IPS DF 6.9 (cell line): Measurements from ENCODE around the gene KREMEN1.

ENCODE experiments used
- DNase-seq: peaks from one replicate; pipeline ENCODE4 v3.0.0-alpha.2; 2013; ENCODE audit warnings: low read depth, low spot score
- H3K27ac ChIP-seq: one replicate; pipeline ENCODE4 v1.5.1; 2013; ENCODE audit warnings: low read length, control low read depth
- H3K27me3 ChIP-seq: 2 replicates; pipeline ENCODE4 v1.6.1; 2013; ENCODE audit warnings: mild to moderate bottlenecking, low read length; ENCODE audit not compliant: control insufficient read depth, insufficient read depth
- H3K36me3 ChIP-seq: 2 replicates; pipeline ENCODE4 v1.6.1; 2013; ENCODE audit warnings: low read length; ENCODE audit not compliant: control insufficient read depth, insufficient read depth
- H3K4me1 ChIP-seq: 2 replicates; pipeline ENCODE4 v1.6.1; 2013; ENCODE audit warnings: low read length; ENCODE audit not compliant: control insufficient read depth, insufficient read depth
- H3K4me3 ChIP-seq: 2 replicates; pipeline ENCODE4 v1.5.1; 2013; ENCODE audit warnings: mild to moderate bottlenecking, low read length
- H3K9me3 ChIP-seq: 2 replicates; pipeline ENCODE4 v1.6.1; 2013; ENCODE audit warnings: low read length, inconsistent platforms; ENCODE audit not compliant: control insufficient read depth, insufficient read depth
- WGBS: extraction: QIAGEN DNeasy Blood & Tissue Kit; methylation state at CpG from one replicate; pipeline ENCODE4 v1.1.7; 2013; ENCODE audit warnings: mixed read lengths, missing lambda C conversion rate; ENCODE audit not compliant: insufficient read length, insufficient coverage; 5-methylcytosine and 5-hydroxymethylcytosine counted together

The KREMEN1 gene, protein sequence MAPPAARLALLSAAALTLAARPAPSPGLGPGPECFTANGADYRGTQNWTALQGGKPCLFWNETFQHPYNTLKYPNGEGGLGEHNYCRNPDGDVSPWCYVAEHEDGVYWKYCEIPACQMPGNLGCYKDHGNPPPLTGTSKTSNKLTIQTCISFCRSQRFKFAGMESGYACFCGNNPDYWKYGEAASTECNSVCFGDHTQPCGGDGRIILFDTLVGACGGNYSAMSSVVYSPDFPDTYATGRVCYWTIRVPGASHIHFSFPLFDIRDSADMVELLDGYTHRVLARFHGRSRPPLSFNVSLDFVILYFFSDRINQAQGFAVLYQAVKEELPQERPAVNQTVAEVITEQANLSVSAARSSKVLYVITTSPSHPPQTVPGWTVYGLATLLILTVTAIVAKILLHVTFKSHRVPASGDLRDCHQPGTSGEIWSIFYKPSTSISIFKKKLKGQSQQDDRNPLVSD

DNA sequence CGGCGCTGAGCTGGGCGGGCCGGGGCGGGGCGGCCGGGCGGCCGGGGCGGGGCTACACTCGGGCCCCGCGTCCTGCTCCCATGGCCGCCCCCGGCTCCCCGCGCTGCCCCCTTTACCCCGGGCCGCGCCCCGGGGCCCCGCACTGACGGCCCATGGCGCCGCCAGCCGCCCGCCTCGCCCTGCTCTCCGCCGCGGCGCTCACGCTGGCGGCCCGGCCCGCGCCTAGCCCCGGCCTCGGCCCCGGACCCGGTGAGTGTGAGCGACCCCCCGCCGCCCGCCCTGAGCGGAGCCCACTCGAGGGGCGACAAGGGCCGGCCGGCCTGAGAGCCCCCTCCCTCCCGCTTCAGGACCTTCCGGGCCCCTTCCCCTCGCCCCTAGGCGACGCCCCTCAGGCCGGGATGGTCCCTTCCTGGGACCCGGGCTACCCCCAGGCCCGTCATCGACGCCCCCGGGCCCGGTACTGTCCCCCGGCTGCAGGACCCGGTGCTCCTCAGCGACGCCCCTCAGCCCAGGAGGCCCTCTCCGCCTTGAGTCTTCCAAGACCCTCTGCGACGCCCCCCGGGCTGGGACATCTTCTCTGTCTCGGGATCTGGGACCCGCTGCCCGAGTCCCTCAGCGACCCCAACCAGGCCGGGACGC lies at the start of gene KREMEN1:
Gene KREMEN1 (plus strand): TSS at position 57 of the 639 bp plus-strand sequence. CDS start 96 bp downstream, at position 153.
- DNase-seq = no peak
- peak within 1 kb of the TSS; percentile 64; the same call in 1 of the 2 replicates for H3K4me3 ChIP-seq
- no peaks in the 10 kb centered on the region; the same call in 1 of the 2 replicates for H3K4me1 ChIP-seq

DNA sequence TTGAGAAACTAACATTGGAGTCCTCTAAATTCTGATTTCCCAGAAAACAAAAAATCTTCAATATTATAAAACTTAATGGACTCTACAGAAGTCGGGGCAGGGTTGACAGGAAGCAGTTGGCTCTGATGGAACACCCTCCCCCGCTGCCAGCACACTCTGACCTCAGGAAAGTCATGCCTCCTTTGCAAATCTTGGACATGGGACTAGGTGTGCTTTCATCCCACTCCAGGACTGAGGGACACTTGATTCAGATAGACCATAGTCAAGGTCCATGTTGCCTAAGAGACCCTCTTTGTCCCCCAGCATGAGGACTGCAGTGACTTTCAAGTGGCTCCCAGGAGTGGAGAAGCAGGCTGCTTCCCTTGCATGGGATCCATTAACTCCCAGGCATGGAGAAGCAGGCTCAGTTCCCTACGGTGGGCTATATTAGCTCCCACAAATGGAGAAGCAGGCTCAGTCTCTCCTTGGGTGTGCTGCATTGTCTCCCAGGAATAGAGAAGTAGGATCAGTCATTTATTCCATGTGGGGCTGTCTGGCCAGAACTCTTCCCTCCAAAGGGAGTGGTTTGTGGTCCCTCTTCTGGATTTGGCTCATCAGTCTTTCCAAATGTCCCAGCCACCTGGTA lies 49.6 kb upstream of the KREMEN1 start:
- H3K4me3 ChIP-seq = no peak overlapping the region
- H3K36me3 ChIP-seq = no peaks in the 10 kb centered on the region
- DNase-seq = no peak
- no peaks in the 10 kb centered on the region for H3K9me3 ChIP-seq
- no CpG with 5 or more reads among the region's 3 CpGs for WGBS
- H3K27ac ChIP-seq = no peak overlapping the region
- H3K27me3 ChIP-seq = no peaks in the 10 kb centered on the region
- H3K4me1 ChIP-seq = peaks cover 2% of the 10 kb centered on the region; the same call in 1 of the 2 replicates

More for the DNA sequence above, at the start of gene KREMEN1:
- Histone ChIP-seq H3K36me3 (no peaks in the 10 kb centered on the region), H3K27ac (no peak within 1 kb of the TSS), H3K9me3 (no peaks in the 10 kb centered on the region), H3K27me3 (peaks cover 8% of the 10 kb centered on the region; the same call in 1 of the 2 replicates)
- no CpG with 5 or more reads among the region's 76 CpGs for WGBS

DNA sequence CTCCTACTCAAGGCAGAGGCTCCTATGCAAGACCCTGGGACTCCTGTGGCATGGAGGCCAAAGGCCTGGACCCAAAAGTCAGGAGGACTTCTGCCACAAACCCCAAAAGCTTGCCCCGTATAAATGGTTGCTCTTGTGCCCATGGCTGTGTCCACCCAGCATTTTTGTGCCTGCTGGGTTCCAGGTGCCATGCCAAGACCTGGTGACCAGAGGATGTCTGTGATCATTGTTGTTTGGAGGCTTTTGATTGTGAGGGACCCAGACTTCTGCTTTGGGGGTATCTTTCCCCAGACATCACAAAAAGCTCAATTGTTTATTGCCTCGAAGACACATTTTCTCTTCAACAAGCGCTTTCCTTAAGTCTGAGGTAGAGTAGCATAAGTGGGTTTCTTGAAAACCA lies 46.3 kb upstream of the KREMEN1 start:
- no CpG with 5 or more reads among the region's 3 CpGs for WGBS
- DNase-seq = no peak

DNA sequence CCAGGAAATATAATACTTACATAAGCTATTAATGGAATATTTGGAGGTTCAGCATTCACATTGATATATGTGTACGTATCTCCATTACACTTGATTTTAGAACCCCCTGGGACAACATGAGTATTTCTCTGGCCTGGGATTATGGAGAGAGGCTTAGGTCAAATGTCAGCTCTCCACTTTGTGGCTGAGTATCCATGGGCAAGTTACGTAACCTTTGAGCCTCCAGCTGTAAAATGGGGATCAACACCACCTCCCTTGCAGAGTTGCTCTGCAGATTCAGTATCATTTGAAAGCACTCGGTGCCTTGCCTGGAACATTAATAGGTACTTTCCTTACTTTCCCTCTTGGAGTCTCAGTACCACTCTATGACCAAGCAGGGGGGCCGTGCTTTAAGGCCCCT lies 44.4 kb upstream of the KREMEN1 start:
- no CpG with 5 or more reads among the region's 4 CpGs for WGBS
- DNase-seq = no peak
- Histone ChIP-seq H3K36me3 (no peaks in the 10 kb centered on the region), H3K4me1 (peaks cover 11% of the 10 kb centered on the region), H3K27me3 (no peaks in the 10 kb centered on the region), H3K27ac (no peak overlapping the region), H3K9me3 (no peaks in the 10 kb centered on the region), H3K4me3 (no peak overlapping the region)

More for the DNA sequence above, 46.3 kb upstream of the KREMEN1 start:
- Histone ChIP-seq H3K9me3 (no peaks in the 10 kb centered on the region), H3K27ac (no peak overlapping the region), H3K36me3 (no peaks in the 10 kb centered on the region), H3K4me1 (peaks cover 9% of the 10 kb centered on the region), H3K4me3 (no peak overlapping the region), H3K27me3 (no peaks in the 10 kb centered on the region)

DNA sequence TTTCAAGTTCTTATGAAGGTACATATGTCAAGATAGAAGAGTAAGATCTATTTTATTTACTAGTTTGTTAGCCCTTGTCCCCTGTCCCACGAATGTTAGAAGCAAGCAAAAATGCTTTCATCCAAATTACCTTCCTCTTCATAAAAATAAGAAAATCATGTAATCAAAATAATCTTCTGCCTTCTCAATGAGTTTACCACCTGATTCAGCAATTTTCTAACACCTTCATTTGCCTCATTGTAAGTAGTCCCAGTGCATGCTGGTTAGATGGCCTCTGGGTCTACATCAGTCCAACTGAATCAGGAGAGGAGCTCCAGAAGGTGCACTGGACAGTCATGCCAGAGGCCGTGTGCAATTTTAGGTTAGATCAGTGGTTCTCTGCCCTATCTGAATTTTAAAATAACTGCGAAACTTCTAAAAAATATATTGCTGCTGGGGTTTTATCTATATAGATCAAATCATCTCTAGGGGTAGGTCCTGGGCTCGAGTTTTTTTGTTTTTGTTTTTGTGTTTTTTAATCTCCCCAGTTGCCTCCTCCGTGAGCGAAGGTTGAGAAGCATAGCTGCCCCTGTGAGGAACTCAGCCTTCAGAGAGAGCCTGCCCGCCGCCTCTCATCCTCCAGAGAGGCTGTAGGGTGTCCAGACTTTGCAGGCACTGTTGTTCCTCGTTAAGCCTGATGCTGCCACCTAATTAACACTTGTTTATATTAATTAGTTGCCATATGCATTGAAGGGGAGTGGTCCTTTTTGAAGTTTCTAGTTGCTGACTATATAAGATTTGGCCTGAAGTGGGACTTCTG lies 43.4 kb upstream of the KREMEN1 start:
- no peak for DNase-seq
- no peak overlapping the region for H3K4me3 ChIP-seq
- no peaks in the 10 kb centered on the region for H3K36me3 ChIP-seq
- WGBS = no CpG with 5 or more reads among the region's 9 CpGs
- H3K4me1 ChIP-seq = peaks cover 11% of the 10 kb centered on the region
- no peaks in the 10 kb centered on the region for H3K27me3 ChIP-seq
- no peak overlapping the region for H3K27ac ChIP-seq
- no peaks in the 10 kb centered on the region for H3K9me3 ChIP-seq

DNA sequence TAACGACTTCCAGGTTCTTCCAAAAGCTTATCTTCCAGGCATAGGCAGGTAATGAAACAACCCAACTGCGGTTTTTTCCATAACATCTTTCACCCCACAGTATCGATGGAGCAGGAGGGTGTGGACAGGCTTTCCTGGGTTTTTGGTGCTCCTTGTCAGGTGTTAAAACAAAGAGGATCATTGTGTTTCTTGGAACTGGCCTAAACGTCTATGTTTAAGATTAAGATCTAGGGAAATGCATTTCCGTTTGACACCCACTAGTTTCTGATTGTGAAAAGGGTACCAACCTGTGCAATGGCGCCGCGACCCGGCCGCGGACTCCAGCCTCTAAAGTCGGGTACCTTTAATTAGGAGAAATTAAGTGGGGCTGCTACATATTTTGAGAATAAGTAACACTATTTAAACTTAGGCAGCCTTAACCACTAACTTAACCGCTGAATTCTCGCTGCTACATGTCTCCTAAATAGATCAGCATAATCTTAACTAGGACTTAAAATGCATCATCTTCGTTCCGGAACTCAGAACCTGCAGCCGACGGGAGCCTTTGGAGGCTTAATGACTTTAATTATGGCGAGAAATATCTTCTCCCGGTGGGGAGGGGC lies 42.7 kb upstream of the KREMEN1 start:
- DNase-seq = no peak
- H3K36me3 ChIP-seq = no peaks in the 10 kb centered on the region
- no peaks in the 10 kb centered on the region for H3K27me3 ChIP-seq
- peaks cover 11% of the 10 kb centered on the region for H3K4me1 ChIP-seq
- no CpG with 5 or more reads among the region's 20 CpGs for WGBS
- no peaks in the 10 kb centered on the region for H3K9me3 ChIP-seq
- no peak overlapping the region for H3K27ac ChIP-seq
- peak overlapping the region; percentile 47; the same call in 1 of the 2 replicates for H3K4me3 ChIP-seq

DNA sequence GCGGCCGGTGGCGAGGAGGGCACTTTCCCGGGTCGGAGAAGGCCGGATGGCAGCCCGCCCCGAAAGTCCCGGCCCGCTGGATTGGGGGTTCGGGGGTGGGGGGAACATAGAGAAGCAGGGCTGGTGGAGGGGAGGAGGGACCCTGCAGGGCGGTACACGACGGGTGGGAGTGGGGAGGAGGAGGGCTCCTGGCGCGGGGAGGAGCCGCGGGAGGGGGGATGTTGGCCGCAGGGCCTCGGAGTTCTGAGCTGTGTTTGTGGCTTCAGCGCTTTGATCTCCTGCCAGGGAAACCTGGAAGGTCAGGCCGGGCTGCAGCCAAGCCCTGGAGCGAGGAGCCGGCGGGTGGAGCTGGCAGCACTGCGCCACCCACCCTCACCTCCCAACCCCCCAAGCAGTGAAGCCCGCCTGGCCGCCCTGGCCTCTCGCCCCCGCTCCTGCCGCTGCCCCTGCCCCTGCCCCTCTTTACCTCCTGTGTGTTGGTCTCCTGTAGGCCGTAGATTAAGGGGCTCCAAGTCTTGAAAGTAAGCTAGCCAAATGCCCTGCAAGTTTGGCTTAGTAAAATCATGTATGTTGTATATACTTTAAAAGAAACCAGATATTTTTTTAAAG lies 42.1 kb upstream of the KREMEN1 start:
- no CpG with 5 or more reads among the region's 32 CpGs for WGBS
- Histone ChIP-seq H3K9me3 (no peaks in the 10 kb centered on the region), H3K27me3 (no peaks in the 10 kb centered on the region), H3K27ac (no peak overlapping the region), H3K36me3 (no peaks in the 10 kb centered on the region), H3K4me3 (peak overlapping the region; percentile 47; the same call in 1 of the 2 replicates), H3K4me1 (peaks cover 11% of the 10 kb centered on the region)
- DNase-seq = peak; percentile 39

DNA sequence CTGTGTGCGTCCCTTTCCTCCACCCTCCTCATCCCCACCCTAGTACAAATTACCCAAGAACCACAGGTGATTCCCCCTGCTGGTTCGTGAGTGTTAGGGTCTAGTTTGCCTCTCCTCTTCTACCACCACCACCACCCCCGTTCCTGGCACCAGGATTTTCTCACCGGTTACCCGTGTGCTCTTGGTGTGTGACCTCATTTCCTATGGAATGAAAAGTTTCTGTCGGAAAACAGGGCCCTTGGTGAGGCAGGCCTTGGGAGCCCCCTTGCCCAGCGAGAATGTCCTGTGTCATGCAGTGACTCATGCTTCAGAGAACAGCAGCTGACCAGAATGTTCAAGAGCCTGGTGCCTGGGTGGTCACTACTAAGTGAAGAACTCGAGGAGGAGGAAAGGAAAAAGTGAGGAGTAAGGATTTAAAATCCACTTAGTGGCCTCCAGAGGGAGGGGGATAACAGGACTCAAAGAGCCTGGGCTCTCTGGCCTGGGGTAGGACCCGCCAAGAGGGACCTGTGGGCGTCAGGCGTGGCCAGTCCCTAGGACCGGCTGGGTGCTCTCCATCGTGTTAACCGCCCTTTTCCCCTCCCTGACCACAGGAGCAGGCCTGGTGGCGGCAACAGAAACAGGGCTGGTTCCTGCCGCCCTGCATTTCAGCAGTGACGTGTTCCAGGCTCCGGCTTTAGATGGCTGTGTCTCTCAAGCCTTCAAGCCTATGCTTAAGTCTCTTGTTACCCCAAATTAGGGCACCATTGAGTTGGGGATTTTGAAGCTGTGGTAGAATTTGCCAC lies 41.4 kb upstream of the KREMEN1 start:
- H3K27ac ChIP-seq = no peak overlapping the region
- no peak overlapping the region for H3K4me3 ChIP-seq
- H3K9me3 ChIP-seq = no peaks in the 10 kb centered on the region
- DNase-seq = no peak
- H3K27me3 ChIP-seq = no peaks in the 10 kb centered on the region
- no peaks in the 10 kb centered on the region for H3K36me3 ChIP-seq
- no CpG with 5 or more reads among the region's 18 CpGs for WGBS
- peaks cover 11% of the 10 kb centered on the region for H3K4me1 ChIP-seq

DNA sequence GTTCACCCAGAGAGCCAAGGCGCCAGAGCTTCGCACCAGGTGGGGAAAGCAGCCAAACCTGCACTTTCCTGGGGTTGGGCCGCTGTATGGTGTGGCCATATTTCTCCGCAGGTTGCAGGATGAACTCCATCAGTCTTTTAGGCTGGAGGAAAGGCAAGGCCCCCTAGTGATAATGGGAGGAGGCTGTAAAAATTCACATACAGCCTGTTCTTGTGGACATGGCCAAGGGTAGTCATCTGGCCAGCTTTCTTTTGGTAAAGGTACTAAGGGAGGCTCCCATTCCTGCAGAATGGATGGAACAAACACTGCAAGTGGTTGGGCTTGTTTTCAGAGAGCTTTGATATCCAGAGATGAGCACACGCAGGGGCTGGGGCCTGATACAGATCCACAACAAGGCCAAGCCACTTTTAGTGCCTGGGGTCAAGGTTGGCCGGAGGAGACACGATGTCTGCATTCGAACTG lies 40.8 kb upstream of the KREMEN1 start:
- no CpG with 5 or more reads among the region's 8 CpGs for WGBS
- Histone ChIP-seq H3K4me1 (peaks cover 11% of the 10 kb centered on the region), H3K27ac (no peak overlapping the region), H3K9me3 (no peaks in the 10 kb centered on the region), H3K36me3 (no peaks in the 10 kb centered on the region), H3K4me3 (no peak overlapping the region), H3K27me3 (no peaks in the 10 kb centered on the region)
- no peak for DNase-seq
